ENCODE results near the gene RUFY2.
"Not testable (repeated sequence)": the region's sequence is repeated elsewhere in the genome, so short reads cannot be mapped to it uniquely, and the experiment has no call there.

RUFY2 gene

DNA sequence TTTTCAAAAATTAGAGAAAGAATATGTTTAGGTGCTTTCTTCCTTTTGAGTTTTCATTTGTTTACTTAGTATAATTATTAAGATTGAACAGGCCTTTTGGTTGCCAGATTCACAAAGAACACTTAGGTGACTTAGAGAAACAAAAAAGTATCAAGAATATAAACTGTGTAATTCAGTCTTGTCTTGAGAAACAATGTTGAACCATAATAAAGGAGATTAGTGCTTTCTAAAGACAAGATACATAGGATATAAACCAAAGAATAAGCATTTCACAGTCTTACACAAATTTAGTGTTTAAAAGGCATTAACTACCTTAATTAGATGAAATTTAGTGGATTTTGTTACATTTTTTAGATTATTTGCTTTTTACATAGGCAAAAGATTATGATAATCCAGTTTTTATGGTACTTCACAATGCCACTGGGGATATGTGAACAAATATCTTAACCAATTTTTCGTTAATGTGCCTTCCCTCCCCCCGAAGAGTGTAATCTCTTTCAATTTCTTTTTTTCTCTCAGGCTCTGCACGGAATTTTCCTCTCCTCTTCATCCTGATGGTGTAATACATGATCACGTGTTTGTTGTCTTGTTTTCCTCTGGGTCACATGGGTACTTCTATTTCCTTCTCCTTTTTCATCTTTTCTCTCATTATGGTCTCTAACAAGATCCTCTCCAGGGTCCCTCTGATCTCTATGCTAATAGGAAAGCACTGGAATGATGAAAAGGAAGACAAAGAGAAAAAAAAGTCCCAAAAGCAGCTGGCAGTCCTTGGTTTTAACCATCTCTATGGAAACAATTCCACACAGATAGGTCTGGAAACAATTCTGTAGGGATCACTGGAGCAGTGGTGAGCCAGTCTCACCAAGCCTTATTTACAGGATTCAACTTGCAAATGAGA, 78.9 kb downstream of the RUFY2 start:
- DNase-seq (ENCODE audit: low read depth in 2 of 2) = peak; percentile 23 to 42

DNA sequence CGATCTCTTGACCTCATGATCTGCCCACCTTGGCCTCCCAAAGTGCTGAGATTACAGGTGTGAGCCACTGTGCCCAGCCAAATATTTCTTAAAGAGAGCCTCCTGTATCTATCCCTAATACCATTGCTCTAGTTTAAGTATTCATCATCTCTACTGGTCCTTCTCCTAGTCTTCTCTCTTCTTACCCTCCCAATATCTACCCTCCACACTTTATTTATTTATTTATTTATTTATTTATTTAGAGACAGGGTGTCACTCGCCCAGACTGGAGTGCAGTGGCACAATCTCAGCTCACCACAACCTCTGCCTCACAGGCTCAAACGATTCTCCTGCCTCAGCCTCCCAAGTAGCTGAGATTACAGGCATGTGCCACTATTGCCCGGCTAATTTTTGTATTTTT, 82.7 kb downstream of the RUFY2 start:
- not testable (repeated sequence) for DNase-seq (ENCODE audit: low read depth in 2 of 2)

DNA sequence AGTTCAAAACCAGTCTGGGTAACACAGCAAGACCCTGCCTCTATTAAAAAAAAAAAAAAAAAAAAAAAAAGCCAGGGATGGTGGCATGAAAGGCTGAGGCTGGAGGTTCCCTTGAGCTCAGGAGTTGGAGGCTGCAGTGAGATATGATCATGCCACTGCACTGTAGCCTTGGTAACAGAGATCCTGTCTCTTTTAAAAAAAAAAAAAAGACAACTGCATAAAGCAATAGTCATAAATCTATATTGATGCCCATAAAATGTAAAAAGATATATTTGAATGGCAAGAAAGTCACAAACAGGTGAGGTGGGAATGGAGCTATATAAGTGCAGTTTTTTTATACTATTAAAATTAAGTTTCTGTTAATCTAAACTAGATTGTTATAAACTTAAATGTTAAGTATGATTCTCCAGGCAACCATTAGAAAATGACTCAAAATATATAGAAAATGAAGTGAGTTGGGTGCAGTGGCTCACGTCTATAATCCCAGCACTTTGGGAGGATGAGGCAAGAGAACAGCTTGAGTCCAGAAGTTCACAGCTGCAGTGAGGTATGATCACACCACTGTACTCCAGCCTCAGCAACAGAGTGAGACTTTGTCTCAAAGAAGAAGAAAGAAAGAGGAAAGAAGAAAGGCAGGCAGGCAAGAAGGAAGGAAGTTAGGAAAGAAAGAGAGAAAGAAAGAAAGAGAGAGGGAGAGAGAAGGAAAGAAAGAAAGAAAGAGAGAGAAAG, 88.6 kb downstream of the RUFY2 start:
- no peak for DNase-seq (ENCODE audit: low read depth in 2 of 2)

DNA sequence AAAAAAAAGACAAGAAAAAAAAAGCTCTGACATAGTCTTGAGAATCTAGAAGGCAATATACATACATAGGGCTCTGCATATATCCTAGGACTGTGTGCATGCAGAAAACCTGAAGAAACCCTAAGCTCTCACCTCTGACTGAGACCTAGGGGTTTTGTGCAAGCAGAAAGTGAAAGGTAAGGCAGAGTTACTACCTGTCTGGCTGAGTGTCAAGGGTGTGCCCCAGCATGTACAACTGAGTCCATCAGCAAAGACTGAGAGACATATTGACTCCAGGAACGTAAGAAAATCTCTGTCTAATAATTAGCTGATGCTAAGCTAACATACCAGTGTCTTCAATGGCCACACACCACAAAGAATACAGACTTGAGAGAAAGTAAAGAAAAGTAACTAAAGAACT, 91.5 kb downstream of the RUFY2 start:
- DNase-seq (ENCODE audit: low read depth in 2 of 2) = no peak

DNA sequence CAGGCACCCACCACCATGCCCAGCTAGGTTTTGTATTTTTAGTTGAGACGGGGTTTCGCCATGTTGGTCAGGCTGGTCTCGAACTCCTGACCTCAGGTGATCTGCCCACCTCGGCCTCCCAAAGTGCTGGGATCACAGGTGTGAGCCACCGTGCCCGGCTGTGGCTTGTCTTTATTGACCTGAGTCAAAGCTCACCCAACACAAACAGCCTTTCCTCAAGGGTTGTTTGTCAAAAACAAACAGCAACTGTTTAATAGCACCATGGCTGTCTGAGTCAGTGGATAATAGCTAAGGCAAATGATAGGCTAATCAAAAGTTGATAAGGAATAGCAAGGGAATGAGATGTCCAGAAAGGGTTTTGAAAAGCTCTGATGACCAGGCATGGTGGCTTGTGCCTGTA, 92.1 kb downstream of the RUFY2 start:
- not testable (repeated sequence) for DNase-seq (ENCODE audit: low read depth in 2 of 2)

DNA sequence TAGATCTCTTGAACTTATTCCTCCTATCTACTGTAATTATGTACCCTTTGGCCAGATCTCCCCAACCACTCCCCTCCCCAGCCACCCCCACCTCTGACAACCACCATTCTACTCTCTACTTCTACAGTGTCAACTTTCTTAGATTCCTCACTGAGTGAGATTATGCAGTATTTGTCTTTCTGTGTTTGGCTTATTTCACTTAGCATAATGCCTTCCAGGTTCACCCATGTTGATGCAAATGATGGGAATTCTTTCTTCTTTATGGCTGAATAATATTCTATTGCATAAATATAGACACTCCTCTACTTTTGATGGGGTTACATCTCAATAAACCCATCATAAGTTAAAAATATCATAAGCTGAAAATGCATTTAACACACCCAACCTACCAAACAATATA, 96.5 kb downstream of the RUFY2 start:
- no peak for DNase-seq (ENCODE audit: low read depth in 2 of 2)

DNA sequence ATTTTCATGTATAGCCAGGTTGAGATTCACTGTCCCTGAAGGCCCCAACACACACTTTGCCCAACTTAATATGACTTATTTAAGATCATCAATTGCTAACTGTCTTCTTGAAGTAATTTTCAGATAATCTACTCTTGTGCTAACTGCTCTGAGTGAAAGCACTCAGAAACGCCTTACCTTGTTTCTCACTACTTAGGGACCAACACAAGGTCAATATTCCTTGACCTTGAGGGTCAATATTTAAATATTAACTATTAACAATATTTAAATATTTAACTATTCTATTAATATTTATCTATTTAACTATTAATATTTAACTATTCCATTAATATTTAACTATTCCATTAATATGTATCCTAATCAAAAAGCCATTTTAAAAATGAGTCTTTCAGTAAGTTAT, 101.2 kb downstream of the RUFY2 start:
- DNase-seq (ENCODE audit: low read depth in 2 of 2) = no peak

DNA sequence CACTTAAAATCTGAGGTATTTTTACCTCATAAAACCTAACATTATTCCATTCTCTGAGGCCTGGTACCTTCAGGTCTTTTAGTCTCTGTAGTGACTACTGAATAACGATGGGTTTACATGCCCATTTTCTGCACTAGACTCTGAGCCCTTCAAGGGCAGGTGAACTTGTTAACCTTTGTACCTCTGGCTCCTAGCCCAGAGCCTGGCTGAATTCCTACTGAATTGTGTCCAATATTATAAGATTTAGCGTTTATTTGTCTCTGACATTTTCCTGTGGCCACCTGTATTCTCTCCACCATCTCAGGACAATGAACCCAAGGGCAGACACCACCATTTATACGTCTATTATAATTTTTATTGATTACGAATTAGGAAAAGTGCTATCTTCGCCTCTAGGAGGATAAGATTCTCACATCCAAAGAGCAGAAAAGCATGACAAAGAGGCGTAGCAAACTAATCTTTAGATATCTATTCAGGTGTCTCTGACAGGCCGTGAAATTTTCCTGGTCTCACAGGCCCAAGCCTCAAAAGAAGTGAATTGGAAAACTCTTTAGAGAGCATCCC, 103.1 kb downstream of the RUFY2 start:
- no peak for DNase-seq (ENCODE audit: low read depth in 2 of 2)

DNA sequence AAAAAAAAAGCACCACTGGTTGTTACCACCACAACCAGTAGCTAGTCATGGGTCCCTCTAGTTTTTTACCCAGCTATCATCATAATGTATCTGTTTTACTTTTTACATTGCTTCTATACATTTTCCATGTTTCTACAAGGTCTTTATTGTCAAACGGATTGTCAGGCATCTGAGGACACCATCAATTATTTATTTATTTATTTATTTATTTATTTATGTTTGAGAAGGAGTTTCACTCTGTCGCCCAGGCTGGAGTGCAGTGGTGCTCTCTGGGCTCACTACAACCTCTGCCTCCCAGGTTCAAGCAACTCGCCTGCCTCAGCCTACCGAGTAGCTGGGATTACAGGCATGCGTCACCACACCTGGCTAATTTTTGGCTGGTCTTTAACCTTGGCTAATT, 104.2 kb downstream of the RUFY2 start:
- no peak for DNase-seq (ENCODE audit: low read depth in 2 of 2)

DNA sequence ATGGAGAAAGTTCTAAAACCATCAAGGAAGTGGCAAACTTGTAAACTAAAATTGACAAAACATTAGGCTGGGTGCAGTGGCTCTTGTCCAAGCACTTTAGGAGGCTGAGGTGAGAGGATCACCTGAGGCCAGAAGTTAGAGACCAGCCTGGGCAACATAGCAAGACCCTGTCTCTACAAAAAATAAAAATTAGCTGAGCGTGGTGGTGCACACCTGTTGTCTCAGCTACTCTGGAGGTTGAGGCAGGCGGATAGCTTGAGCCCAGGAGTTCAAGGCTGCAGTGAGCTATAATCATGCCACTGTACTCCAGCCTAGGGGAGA, 104.6 kb downstream of the RUFY2 start:
- DNase-seq (ENCODE audit: low read depth in 2 of 2) = no peak

DNA sequence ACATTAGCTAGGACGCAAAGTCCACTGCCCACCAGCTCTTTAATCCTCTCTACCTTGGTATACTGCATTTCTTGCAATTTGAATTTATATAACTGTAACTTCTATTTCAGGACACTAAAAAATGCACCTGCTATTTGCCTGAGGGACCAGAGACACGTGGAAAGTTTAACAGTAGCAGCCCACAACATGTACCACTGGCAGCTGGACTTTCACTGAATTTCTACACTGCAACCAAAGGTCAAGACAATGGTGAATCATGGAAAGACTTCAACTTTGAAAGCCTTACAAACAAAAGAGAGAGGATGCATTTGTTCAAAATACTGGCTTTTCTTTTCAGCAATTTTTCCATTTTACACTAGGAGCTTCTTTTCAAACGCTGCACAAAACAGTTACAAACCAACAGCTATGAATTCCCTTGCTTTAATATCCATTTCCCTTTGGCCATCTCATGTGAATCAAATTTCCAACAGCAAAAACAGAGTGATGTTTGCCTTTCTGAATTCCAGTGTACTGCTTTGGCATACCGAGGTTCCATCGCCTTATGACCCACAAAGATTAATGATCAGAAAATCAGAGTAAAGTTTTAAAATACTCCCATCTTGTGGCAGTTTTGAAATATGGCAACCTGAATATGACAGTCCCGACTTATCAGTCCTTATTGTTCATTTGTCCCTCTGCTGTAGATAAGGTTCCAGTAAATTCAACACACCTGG, 105.1 kb downstream of the RUFY2 start:
- peak; percentile 23 to 34 for DNase-seq (ENCODE audit: low read depth in 2 of 2)

DNA sequence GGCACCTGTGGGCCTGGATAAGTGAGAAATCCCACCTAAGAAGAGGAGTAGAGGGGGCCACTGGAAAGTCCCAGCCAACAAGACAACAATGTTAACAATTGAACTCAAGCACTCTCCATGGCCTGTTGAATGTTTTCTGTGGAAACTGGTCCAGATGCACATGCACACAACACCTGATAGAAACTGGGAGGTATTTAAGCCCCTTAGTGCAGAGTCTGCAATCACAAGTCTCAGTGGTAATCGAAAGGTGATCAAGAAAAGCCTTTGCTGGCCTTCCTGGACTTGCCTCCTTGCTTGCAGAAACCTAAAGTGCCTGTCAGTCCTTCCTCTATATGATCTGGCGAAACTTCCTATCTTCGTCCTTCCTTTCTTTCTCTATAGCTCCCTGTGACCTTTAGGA, 105.8 kb downstream of the RUFY2 start:
- DNase-seq (ENCODE audit: low read depth in 2 of 2) = no peak

DNA sequence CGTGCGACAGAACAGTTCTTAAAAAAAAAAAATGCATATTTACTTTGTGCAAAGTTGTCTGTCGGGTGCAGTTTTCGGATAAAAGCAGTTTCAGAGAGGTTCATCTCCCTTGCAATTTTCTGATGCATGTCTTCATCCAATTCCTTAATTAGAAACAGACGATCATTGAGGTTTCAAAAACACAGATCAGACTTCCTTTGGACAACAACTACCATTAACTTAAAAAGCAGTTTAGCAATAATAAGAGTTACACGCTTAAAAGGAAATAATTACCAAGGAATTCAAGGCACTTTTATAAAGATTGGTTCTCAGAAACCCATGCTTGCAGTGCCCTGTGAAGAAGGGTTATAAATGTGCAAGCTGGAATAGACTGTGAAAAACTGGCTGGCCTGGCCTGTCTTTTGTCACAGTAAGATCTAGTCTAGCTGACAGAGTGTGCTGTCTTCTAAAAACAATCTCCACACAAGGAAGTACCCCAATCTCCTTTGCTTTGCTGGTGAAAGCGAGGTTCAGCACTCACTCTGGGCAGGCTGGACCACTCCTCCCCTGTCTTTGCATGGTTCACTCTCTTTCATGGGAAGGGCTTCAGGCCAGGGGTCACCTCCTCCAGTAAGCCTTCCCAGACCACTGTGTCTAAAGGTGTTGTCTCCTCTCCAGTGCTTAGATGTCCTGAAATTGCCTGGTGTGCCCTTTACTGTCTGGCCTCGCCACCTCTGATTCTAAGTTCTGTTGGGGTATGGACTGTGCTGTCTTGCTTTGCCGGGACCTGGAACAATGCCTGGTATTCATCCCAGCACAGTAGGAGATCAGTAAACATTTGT, 110.0 kb downstream of the RUFY2 start:
- DNase-seq (ENCODE audit: low read depth in 2 of 2) = peak; percentile 20 to 31

Measured in fibroblast of skin of left biceps (primary cell).